Skeletal muscle satellite cell (primary cell): Measurements from ENCODE around the gene PHLPP1.

Experiments used
- H3K27me3 ChIP-seq: 2 replicates; pipeline ENCODE4 v1.7.0; 2013; ENCODE audit warnings: low read length; ENCODE audit not compliant: control insufficient read depth, insufficient read depth
- H3K36me3 ChIP-seq: 2 replicates; pipeline ENCODE4 v1.7.0; 2013; ENCODE audit warnings: mild to moderate bottlenecking, control low read depth, low read length; ENCODE audit not compliant: insufficient read depth
- H3K4me1 ChIP-seq: 2 replicates; pipeline ENCODE4 v1.7.0; 2013; ENCODE audit warnings: low read length; ENCODE audit not compliant: control insufficient read depth, insufficient read depth
- H3K4me2 ChIP-seq: 2 replicates; pipeline ENCODE4 v1.7.0; 2013; ENCODE audit warnings: mild to moderate bottlenecking, low read length
- H3K4me3 ChIP-seq: 2 replicates; pipeline ENCODE4 v1.7.0; 2013; ENCODE audit warnings: low read length
- H3K9ac ChIP-seq: 2 replicates; pipeline ENCODE4 v1.7.0; 2013; ENCODE audit warnings: mild to moderate bottlenecking, low read depth, low read length, moderate library complexity
- H3K9me3 ChIP-seq: replicated peaks from 2 replicates; pipeline ENCODE4 v1.7.0; 2013; ENCODE audit warnings: mild to moderate bottlenecking, control low read depth, low read length

PHLPP1 gene

GRCh38 chr18:62842898-62843297 is 127.6 kb downstream of the PHLPP1 start:
- Histone ChIP-seq H3K4me2 (no peak overlapping the region), H3K4me1 (peaks cover 12% of the 10 kb centered on the region), H3K36me3 (no peaks in the 10 kb centered on the region), H3K4me3 (no peak overlapping the region), H3K9ac (no peak overlapping the region), H3K27me3 (no peaks in the 10 kb centered on the region), H3K9me3 (no peaks in the 10 kb centered on the region)

- Histone ChIP-seq H3K4me3 (no peak overlapping the region), H3K9me3 (no peaks in the 10 kb centered on the region), H3K4me2 (no peak overlapping the region), H3K27me3 (no peaks in the 10 kb centered on the region), H3K4me1 (peaks cover 7% of the 10 kb centered on the region), H3K9ac (no peak overlapping the region), H3K36me3 (no peaks in the 10 kb centered on the region)
These were observed 129.7 kb downstream of the PHLPP1 start for GRCh38 chr18:62844850-62845643.

GRCh38 chr18:62846313-62846712 is 131.0 kb downstream of the PHLPP1 start:
- Histone ChIP-seq H3K4me1 (no peaks in the 10 kb centered on the region), H3K9me3 (no peaks in the 10 kb centered on the region), H3K4me3 (no peak overlapping the region), H3K27me3 (no peaks in the 10 kb centered on the region), H3K4me2 (no peak overlapping the region), H3K9ac (no peak overlapping the region), H3K36me3 (no peaks in the 10 kb centered on the region)

- Histone ChIP-seq H3K4me1 (no peaks in the 10 kb centered on the region), H3K9ac (no peak overlapping the region), H3K9me3 (no peaks in the 10 kb centered on the region), H3K4me2 (no peak overlapping the region), H3K27me3 (no peaks in the 10 kb centered on the region), H3K4me3 (no peak overlapping the region), H3K36me3 (no peaks in the 10 kb centered on the region)
These were observed 131.7 kb downstream of the PHLPP1 start for GRCh38 chr18:62847081-62847480.

GRCh38 chr18:62848946-62849345 is 133.6 kb downstream of the PHLPP1 start:
- Histone ChIP-seq H3K9me3 (no peaks in the 10 kb centered on the region), H3K4me3 (no peak overlapping the region), H3K36me3 (no peaks in the 10 kb centered on the region), H3K27me3 (no peaks in the 10 kb centered on the region), H3K4me2 (no peak overlapping the region), H3K9ac (no peak overlapping the region), H3K4me1 (peaks cover 9% of the 10 kb centered on the region)

- Histone ChIP-seq H3K4me1 (peaks cover 9% of the 10 kb centered on the region), H3K27me3 (no peaks in the 10 kb centered on the region), H3K36me3 (no peaks in the 10 kb centered on the region), H3K9ac (no peak overlapping the region), H3K4me2 (no peak overlapping the region), H3K4me3 (no peak overlapping the region), H3K9me3 (no peaks in the 10 kb centered on the region)
These were observed 135.4 kb downstream of the PHLPP1 start for GRCh38 chr18:62850619-62851306.

GRCh38 chr18:62852851-62853250 is 137.5 kb downstream of the PHLPP1 start:
- no peaks in the 10 kb centered on the region for H3K9me3 ChIP-seq
- H3K36me3 ChIP-seq: no peaks in the 10 kb centered on the region
- H3K4me1 ChIP-seq: peaks cover 9% of the 10 kb centered on the region
- no peaks in the 10 kb centered on the region for H3K27me3 ChIP-seq
- no peak overlapping the region for H3K9ac ChIP-seq
- no peak overlapping the region for H3K4me3 ChIP-seq
- no peak overlapping the region for H3K4me2 ChIP-seq

DNA sequence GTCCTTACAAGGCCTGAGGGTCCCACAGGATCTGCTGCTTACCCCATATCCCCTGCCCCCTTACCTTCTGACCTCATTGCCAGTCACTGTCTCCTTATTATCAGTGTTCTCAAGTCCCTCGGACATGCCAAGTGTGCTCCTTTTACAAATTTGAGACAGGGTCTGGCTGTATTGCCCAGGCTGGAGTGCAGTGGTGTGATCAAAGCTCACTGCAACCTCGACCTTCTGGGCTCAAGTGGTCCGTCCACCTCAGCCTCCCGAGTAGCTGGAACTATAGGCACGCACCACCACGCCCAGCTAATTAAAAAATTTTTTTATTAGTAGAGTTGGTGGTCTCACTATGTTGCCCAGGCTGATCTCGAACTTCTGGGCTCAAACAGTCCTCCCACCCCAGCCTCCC is 141.0 kb downstream of the PHLPP1 start:
- Histone ChIP-seq H3K9me3 (no peaks in the 10 kb centered on the region), H3K27me3 (no peaks in the 10 kb centered on the region), H3K9ac (no peak overlapping the region), H3K4me1 (peaks cover 9% of the 10 kb centered on the region), H3K4me2 (no peak overlapping the region), H3K4me3 (no peak overlapping the region), H3K36me3 (no peaks in the 10 kb centered on the region)

- no peak overlapping the region for H3K9ac ChIP-seq
- no peaks in the 10 kb centered on the region for H3K27me3 ChIP-seq
These were observed 142.1 kb downstream of the PHLPP1 start for GRCh38 chr18:62857263-62857976.

GRCh38 chr18:62860062-62860461 is 144.7 kb downstream of the PHLPP1 start:
- no peaks in the 10 kb centered on the region for H3K27me3 ChIP-seq
- no peak overlapping the region for H3K9ac ChIP-seq
- no peak overlapping the region for H3K4me2 ChIP-seq
- no peak overlapping the region for H3K4me3 ChIP-seq
- no peaks in the 10 kb centered on the region for H3K9me3 ChIP-seq
- H3K4me1 ChIP-seq: peaks cover 7% of the 10 kb centered on the region
- H3K36me3 ChIP-seq: no peaks in the 10 kb centered on the region

More at GRCh38 chr18:62857263-62857976, 142.1 kb downstream of the PHLPP1 start:
- Histone ChIP-seq H3K36me3 (no peaks in the 10 kb centered on the region), H3K4me2 (no peak overlapping the region), H3K4me3 (no peak overlapping the region), H3K4me1 (peaks cover 9% of the 10 kb centered on the region), H3K9me3 (no peaks in the 10 kb centered on the region)

DNA sequence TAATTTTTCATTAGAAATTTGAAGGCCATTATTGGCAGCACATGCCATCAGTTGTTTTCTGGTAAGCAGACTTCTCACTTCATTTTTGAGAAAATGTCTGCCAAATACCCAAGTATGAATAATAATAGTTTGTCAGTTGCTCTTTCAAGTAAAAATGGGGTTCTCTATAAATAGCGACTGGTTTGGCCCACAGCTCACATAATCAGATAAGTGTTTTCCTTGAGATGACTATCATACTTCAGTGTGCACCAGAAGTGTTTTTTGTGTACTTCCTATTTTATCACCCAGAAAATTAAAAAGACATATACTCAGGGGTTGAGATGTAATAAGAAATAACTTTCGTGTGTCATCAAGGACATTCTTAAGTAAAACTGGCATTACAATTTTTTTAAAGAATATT is 147.1 kb downstream of the PHLPP1 start:
- Histone ChIP-seq H3K4me1 (peaks cover 7% of the 10 kb centered on the region), H3K36me3 (no peaks in the 10 kb centered on the region), H3K4me3 (no peak overlapping the region), H3K9ac (no peak overlapping the region), H3K9me3 (no peaks in the 10 kb centered on the region), H3K4me2 (no peak overlapping the region), H3K27me3 (no peaks in the 10 kb centered on the region)
